Measurements from ENCODE around the gene MAPK7.

MAPK7 gene

GRCh38 chr17:19398301-19399181, 20.2 kb downstream of the MAPK7 start:
- no peak overlapping the region for H3K4me3 ChIP-seq (ENCODE audit: low read depth, low read length)
- TF ChIP-seq CTCF (IDR thresholded peaks at IDR 0.05; ENCODE audit: low read depth, low read length, missing control alignments), result no peak
- no peak for DNase-seq (ENCODE audit: low read depth)

GRCh38 chr17:19399750-19400450, 21.6 kb downstream of the MAPK7 start:
- H3K4me3 ChIP-seq (ENCODE audit: low read depth, low read length), result no peak overlapping the region
- DNase-seq (ENCODE audit: low read depth), result no peak
- TF ChIP-seq CTCF (IDR thresholded peaks at IDR 0.05; ENCODE audit: low read depth, low read length, missing control alignments), result no peak

DNA sequence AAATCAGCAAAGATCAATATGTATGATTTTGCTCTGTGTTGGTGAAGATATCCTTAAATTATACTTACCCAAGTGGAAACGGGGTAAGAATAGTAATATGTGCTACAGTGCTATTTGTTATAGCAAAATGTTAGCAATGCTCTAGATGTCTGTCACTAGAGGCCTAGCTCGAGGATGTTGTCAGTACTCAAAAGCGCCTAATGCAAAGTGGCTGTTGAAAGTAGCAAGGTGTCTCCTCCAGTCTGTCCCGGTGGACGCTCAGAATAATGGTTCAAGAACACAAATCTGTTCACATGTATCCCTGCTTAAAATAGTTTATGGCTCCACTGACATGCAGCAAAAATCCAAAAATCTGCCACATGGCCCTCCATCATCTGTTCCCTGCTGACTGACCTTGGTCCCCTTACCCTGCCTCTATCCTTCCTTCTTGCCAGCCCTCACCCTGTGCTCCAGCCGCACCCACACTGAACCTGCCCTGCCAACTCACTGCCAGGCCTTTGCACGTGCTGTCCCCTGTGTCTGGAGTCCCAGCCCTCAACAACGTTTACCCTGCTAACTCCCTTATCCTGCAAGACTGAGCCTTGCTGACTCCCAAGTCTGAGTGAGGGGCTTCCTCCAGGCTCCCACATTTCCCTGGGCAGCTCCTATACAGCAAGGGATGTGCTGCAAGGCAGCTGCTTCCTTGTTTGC, 23.2 kb downstream of the MAPK7 start:
- no peak overlapping the region for H3K4me3 ChIP-seq (ENCODE audit: low read depth, low read length)
- no peak for DNase-seq (ENCODE audit: low read depth)
- TF ChIP-seq CTCF (IDR thresholded peaks at IDR 0.05; ENCODE audit: low read depth, low read length, missing control alignments), result no peak

GRCh38 chr17:19402171-19402570, 23.9 kb downstream of the MAPK7 start:
- H3K4me3 ChIP-seq (ENCODE audit: low read depth, low read length), result no peak overlapping the region
- DNase-seq (ENCODE audit: low read depth), result no peak

GRCh38 chr17:19403021-19403420, 24.7 kb downstream of the MAPK7 start:
- DNase-seq (ENCODE audit: low read depth), result no peak
- H3K4me3 ChIP-seq (ENCODE audit: low read depth, low read length), result no peak overlapping the region
- TF ChIP-seq CTCF (IDR thresholded peaks at IDR 0.05; ENCODE audit: low read depth, low read length, missing control alignments), result no peak

More at GRCh38 chr17:19402171-19402570, 23.9 kb downstream of the MAPK7 start:
- no peak for TF ChIP-seq CTCF (IDR thresholded peaks at IDR 0.05; ENCODE audit: low read depth, low read length, missing control alignments)

DNA sequence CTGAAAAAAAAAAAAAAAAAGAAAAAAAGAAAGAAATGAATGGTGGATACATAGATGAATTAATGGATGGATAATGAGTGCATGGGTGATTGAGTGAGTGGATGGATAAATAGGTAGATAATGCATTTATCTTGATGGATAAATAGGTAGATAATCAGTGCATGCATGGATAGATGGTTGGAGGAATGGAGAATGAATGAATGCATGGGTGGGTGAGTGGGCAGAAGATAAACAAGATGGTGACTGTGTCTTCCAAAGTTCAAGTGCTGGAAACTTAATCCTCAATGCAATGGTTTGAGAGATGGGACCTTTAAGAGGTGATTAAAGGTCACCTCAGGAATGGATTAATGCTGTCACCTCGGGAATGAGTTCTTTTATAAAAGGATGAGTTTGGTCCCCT, 26.0 kb downstream of the MAPK7 start:
- TF ChIP-seq CTCF (IDR thresholded peaks at IDR 0.05; ENCODE audit: low read depth, low read length, missing control alignments), result no peak
- no peak overlapping the region for H3K4me3 ChIP-seq (ENCODE audit: low read depth, low read length)
- no peak for DNase-seq (ENCODE audit: low read depth)

Data from GM12864 (cell line).